NB4 (cell line): ENCODE data around the gene C1orf50.

Experiments
- MAX ChIP-seq: IDR thresholded peaks from 2 replicates; pipeline ENCODE4 v1.6.1; 2011; ENCODE audit warnings: low read depth, low read length
- MYC ChIP-seq: IDR thresholded peaks from 2 replicates; pipeline ENCODE4 v1.6.1; 2011; ENCODE audit warnings: low read depth, low read length
- POLR2A ChIP-seq: IDR thresholded peaks from 2 replicates; pipeline ENCODE4 v1.6.1; 2011; ENCODE audit warnings: mild to moderate bottlenecking; ENCODE audit not compliant: insufficient read length; ENCODE audit errors: extremely low read depth
- TF ChIP-seq, protein P1 (sequence below): IDR thresholded peaks from one replicate; pipeline ENCODE4 v1.5.1; 2012; ENCODE audit warnings: low read depth, low read length

- TF ChIP-seq, protein P1, sequence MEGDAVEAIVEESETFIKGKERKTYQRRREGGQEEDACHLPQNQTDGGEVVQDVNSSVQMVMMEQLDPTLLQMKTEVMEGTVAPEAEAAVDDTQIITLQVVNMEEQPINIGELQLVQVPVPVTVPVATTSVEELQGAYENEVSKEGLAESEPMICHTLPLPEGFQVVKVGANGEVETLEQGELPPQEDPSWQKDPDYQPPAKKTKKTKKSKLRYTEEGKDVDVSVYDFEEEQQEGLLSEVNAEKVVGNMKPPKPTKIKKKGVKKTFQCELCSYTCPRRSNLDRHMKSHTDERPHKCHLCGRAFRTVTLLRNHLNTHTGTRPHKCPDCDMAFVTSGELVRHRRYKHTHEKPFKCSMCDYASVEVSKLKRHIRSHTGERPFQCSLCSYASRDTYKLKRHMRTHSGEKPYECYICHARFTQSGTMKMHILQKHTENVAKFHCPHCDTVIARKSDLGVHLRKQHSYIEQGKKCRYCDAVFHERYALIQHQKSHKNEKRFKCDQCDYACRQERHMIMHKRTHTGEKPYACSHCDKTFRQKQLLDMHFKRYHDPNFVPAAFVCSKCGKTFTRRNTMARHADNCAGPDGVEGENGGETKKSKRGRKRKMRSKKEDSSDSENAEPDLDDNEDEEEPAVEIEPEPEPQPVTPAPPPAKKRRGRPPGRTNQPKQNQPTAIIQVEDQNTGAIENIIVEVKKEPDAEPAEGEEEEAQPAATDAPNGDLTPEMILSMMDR = no peak
- TF ChIP-seq POLR2A (no peak), MYC (no peak), MAX (no peak)
Measured at GRCh38 chr1:42736152-42736551, 30.9 kb upstream of the C1orf50 start.
